Fibroblast of lung (primary cell): ENCODE results near the gene RIT1.

Experiments used
- CTCF ChIP-seq, 2 donors: IDR thresholded peaks in 1 of 2; conservative IDR thresholded peaks in 1 of 2; 1 replicate in 1 of 2; 2 replicates in 1 of 2; pipeline ENCODE4 v1.5.1; 2011 to 2012; ENCODE audit warnings: low read length in 2 of 2, control low read depth in 1 of 2, inconsistent platforms in 1 of 2, low read depth in 1 of 2, mild to moderate bottlenecking in 1 of 2
- EZH2 ChIP-seq: IDR thresholded peaks from 2 replicates; pipeline ENCODE4 v1.5.1; 2012; ENCODE audit warnings: low read length, control low read depth, mild to moderate bottlenecking; ENCODE audit errors: missing control alignments

DNA sequence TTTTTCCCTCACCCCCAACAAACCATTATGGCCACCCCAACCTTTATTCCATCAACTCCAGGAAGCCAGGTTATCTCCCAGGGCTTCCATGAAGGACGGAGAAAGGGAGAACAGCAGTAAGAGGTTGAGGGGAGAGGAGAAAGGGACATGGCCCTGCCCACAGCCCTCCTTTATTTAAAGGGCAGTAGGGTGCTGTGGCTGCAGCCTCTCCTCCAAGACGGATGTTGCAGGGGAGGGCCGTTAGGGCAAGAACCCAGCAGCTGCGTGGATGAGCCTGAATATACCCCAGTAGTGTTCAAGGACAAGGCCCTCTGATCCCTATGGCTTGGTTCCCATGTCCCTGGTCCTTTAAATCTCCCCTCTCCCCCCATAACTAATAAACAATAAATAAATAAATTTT, 36.1 kb upstream of the RIT1 start:
- TF ChIP-seq CTCF (conservative IDR thresholded peaks at IDR 0.05 in 1 of 2, IDR thresholded peaks at IDR 0.05 in 1 of 2; ENCODE audit: low read depth in 1 of 2, low read length in 2 of 2), result no peak
- TF ChIP-seq EZH2, result no peak
